IPS DF 4.7 (cell line): ENCODE data around the gene OR2T5.
"Not testable (repeated sequence)": the region's sequence is repeated elsewhere in the genome, so short reads cannot be mapped to it uniquely, and the experiment has no call there.

Experiments used
- DNase-seq: peaks from one replicate; pipeline ENCODE4 v3.0.0-alpha.2; 2013; ENCODE audit warnings: low spot score; ENCODE audit errors: extremely low read depth

The OR2T5 gene

DNA sequence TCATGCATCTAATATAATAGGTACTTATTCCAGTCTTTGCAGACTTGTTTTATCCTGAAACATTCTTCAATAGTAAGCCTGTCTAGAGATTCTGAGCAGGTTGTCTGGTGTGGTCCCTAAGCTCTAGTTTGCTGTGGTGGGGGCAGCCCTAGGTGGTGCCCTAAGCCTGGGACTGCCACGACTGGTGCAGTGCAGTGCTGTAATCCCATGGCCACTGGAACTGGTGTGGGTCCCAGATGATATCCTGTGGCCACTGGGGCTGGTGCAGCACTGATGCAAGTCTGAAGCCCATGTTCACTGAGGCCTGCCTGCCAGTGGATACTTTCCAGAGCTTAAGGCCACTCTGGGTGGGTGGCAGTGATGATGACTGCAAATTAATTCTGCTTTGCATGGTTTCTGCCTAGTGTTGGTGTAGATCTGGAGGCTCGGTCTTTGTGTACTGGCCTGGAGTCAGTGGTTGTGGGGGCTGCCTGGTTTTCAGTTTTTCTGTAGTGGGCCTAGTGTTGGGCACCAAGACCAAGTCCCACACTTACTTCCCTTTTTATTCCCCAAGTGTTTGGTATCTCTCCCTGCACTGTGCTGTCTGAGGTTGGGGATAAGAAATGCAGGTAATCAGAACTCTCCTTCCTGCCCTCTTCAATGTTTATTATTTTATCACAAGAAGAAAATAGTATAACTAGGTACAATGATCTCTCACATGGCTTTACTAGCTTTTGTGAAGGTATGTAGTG is 12.1 kb downstream of the OR2T5 start:
- not testable (repeated sequence) for DNase-seq

- DNase-seq: not testable (repeated sequence)
These were observed 19.4 kb downstream of the OR2T5 start, which contains the start of gene OR2G6 for GRCh38 chr1:248507773-248508172. Gene OR2G6, plus strand, starts transcription at chr1:248508073. Its CDS starts 13,574 bp downstream, at chr1:248521647.

DNA sequence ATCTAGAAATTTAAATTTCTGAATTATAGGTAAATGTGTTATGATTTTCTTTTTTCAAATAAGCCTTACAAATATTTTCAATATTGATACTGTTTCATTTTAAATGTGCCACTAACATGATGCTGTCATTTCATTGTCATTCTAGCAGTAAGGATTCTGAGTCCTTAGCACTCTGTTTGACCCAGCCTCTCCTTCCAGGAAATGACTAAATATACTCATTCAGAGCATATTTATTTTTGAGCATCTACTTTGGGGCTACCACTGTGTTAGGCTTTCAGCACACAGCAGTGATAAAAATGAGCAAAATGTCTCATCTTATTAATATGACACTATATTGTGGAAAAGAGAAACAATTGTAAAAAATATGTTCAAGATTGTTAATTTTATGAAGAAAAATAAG is 21.8 kb downstream of the OR2T5 start:
- DNase-seq: not testable (repeated sequence)

DNA sequence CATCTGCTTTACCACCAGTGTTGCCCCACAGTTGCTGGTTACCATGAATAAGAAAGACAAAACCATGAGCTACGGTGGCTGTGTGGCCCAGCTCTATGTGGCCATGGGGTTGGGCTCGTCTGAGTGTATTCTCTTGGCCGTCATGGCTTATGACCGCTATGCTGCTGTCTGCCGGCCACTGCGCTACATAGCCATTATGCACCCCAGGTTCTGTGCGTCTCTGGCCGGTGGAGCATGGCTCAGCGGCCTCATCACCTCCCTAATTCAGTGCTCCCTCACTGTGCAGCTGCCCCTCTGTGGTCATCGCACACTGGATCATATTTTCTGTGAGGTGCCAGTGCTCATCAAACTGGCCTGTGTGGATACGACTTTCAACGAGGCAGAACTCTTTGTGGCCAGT is 33.5 kb downstream of the OR2T5 start:
- no peak for DNase-seq

- not testable (repeated sequence) for DNase-seq
These were observed 49.1 kb downstream of the OR2T5 start for GRCh38 chr1:248537449-248537848.
